ENCODE results near the gene GALNT16.

GALNT16 gene

DNA sequence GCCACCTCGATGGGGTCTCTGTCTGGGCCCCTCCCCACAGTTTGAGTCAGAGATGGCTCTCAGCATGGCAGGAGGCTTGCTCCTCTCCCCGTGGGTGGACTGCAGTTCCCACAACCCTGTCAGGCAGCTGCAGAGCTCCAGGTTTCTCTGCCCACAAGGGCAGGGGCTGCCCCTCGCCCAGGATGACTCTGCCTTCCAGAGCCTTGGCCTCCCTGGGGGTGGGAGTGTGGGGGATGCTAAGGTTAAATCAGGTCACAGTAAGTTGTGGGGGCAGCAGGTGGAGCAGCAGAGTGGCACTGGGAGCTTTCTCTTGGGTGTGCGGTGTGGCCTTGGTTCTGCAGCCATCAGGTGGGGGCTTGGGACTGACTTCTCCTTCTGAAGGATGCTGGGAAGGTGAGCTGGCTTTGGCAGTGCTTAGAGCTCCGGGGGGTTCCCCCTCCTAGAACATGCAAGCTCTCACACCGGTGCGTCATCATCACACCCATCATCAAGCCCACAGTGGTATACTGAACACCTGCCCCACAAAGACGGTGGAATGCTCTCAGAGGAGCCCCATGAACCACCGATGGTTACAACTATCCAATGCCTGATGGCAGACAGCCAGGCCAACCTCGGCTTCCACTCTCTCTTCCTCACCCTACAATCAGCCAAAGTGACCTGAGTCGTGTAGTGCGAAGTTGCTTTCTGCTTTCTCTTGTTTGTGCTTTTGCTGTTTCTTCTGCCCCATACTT is 98.4 kb downstream of the GALNT16 start:
- DNase-seq: no peak
- peaks cover 9% of the 10 kb centered on the region for H3K4me1 ChIP-seq (ENCODE audit: control insufficient read depth, insufficient read depth, low read length, poor library complexity, severe bottlenecking)
- no peaks in the 10 kb centered on the region for H3K36me3 ChIP-seq (ENCODE audit: control insufficient read depth, insufficient read depth, low read length)
- no peaks in the 10 kb centered on the region for H3K27me3 ChIP-seq (replicated peaks; ENCODE audit: control insufficient read depth, insufficient read depth, low read length, poor library complexity, severe bottlenecking)
- H3K27ac ChIP-seq (ENCODE audit: insufficient read depth, low read length, poor library complexity, severe bottlenecking): no peak overlapping the region
- no peaks in the 10 kb centered on the region for H3K9me3 ChIP-seq (ENCODE audit: control insufficient read depth, low read length)
- H3K4me3 ChIP-seq (ENCODE audit: insufficient read depth, low read depth, low read length, poor library complexity, severe bottlenecking): no peak overlapping the region

GRCh38 chr14:69358966-69359365 is 99.0 kb downstream of the GALNT16 start:
- Histone ChIP-seq H3K27ac (ENCODE audit: insufficient read depth, low read length, poor library complexity, severe bottlenecking) (no peak overlapping the region), H3K4me1 (ENCODE audit: control insufficient read depth, insufficient read depth, low read length, poor library complexity, severe bottlenecking) (peaks cover 8% of the 10 kb centered on the region), H3K9me3 (ENCODE audit: control insufficient read depth, low read length) (no peaks in the 10 kb centered on the region), H3K4me3 (ENCODE audit: insufficient read depth, low read depth, low read length, poor library complexity, severe bottlenecking) (no peak overlapping the region), H3K36me3 (ENCODE audit: control insufficient read depth, insufficient read depth, low read length) (no peaks in the 10 kb centered on the region), H3K27me3 (replicated peaks; ENCODE audit: control insufficient read depth, insufficient read depth, low read length, poor library complexity, severe bottlenecking) (no peaks in the 10 kb centered on the region)
- DNase-seq: no peak

GRCh38 chr14:69360438-69361108 is 100.6 kb downstream of the GALNT16 start:
- H3K9me3 ChIP-seq (ENCODE audit: control insufficient read depth, low read length): no peaks in the 10 kb centered on the region
- H3K27ac ChIP-seq (ENCODE audit: insufficient read depth, low read length, poor library complexity, severe bottlenecking): no peak overlapping the region
- no peak overlapping the region for H3K4me3 ChIP-seq (ENCODE audit: insufficient read depth, low read depth, low read length, poor library complexity, severe bottlenecking)
- H3K4me1 ChIP-seq (ENCODE audit: control insufficient read depth, insufficient read depth, low read length, poor library complexity, severe bottlenecking): no peaks in the 10 kb centered on the region
- no peak for DNase-seq
- no peaks in the 10 kb centered on the region for H3K27me3 ChIP-seq (replicated peaks; ENCODE audit: control insufficient read depth, insufficient read depth, low read length, poor library complexity, severe bottlenecking)
- H3K36me3 ChIP-seq (ENCODE audit: control insufficient read depth, insufficient read depth, low read length): no peaks in the 10 kb centered on the region

GRCh38 chr14:69363055-69363454 is 103.1 kb downstream of the GALNT16 start:
- no peak overlapping the region for H3K27ac ChIP-seq (ENCODE audit: insufficient read depth, low read length, poor library complexity, severe bottlenecking)
- no peaks in the 10 kb centered on the region for H3K9me3 ChIP-seq (ENCODE audit: control insufficient read depth, low read length)
- H3K36me3 ChIP-seq (ENCODE audit: control insufficient read depth, insufficient read depth, low read length): no peaks in the 10 kb centered on the region
- no peak for DNase-seq
- no peak overlapping the region for H3K4me3 ChIP-seq (ENCODE audit: insufficient read depth, low read depth, low read length, poor library complexity, severe bottlenecking)
- H3K27me3 ChIP-seq (replicated peaks; ENCODE audit: control insufficient read depth, insufficient read depth, low read length, poor library complexity, severe bottlenecking): no peaks in the 10 kb centered on the region
- H3K4me1 ChIP-seq (ENCODE audit: control insufficient read depth, insufficient read depth, low read length, poor library complexity, severe bottlenecking): no peaks in the 10 kb centered on the region

DNA sequence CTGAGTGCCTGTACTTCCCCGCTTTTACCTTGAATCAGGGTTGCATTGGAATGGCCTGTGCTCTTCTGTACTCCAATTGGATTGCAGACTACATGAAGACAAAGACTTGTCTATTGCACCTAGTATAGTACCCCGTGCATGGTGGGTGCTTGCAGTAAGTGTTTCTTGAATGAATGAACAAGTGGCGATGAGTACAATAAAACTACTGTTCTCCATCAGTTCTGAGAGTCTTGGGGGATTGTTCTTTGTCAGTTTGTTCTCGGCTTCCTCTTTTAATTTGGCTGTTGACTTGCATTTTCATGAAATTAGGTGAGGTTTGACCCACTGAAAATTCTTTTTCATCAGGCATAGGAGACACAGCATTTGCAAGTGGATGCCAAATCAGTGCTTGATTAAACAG is 104.0 kb downstream of the GALNT16 start:
- Histone ChIP-seq H3K4me3 (ENCODE audit: insufficient read depth, low read depth, low read length, poor library complexity, severe bottlenecking) (no peak overlapping the region), H3K27me3 (replicated peaks; ENCODE audit: control insufficient read depth, insufficient read depth, low read length, poor library complexity, severe bottlenecking) (no peaks in the 10 kb centered on the region), H3K9me3 (ENCODE audit: control insufficient read depth, low read length) (no peaks in the 10 kb centered on the region), H3K36me3 (ENCODE audit: control insufficient read depth, insufficient read depth, low read length) (no peaks in the 10 kb centered on the region), H3K4me1 (ENCODE audit: control insufficient read depth, insufficient read depth, low read length, poor library complexity, severe bottlenecking) (no peaks in the 10 kb centered on the region), H3K27ac (ENCODE audit: insufficient read depth, low read length, poor library complexity, severe bottlenecking) (no peak overlapping the region)
- DNase-seq: no peak

GRCh38 chr14:69364378-69364777 is 104.4 kb downstream of the GALNT16 start:
- DNase-seq: no peak
- Histone ChIP-seq H3K9me3 (ENCODE audit: control insufficient read depth, low read length) (no peaks in the 10 kb centered on the region), H3K27me3 (replicated peaks; ENCODE audit: control insufficient read depth, insufficient read depth, low read length, poor library complexity, severe bottlenecking) (no peaks in the 10 kb centered on the region), H3K4me3 (ENCODE audit: insufficient read depth, low read depth, low read length, poor library complexity, severe bottlenecking) (no peak overlapping the region), H3K4me1 (ENCODE audit: control insufficient read depth, insufficient read depth, low read length, poor library complexity, severe bottlenecking) (no peaks in the 10 kb centered on the region), H3K36me3 (ENCODE audit: control insufficient read depth, insufficient read depth, low read length) (no peaks in the 10 kb centered on the region), H3K27ac (ENCODE audit: insufficient read depth, low read length, poor library complexity, severe bottlenecking) (no peak overlapping the region)

GRCh38 chr14:69366069-69366468 is 106.1 kb downstream of the GALNT16 start:
- no peak for DNase-seq
- no peaks in the 10 kb centered on the region for H3K4me1 ChIP-seq (ENCODE audit: control insufficient read depth, insufficient read depth, low read length, poor library complexity, severe bottlenecking)

DNA sequence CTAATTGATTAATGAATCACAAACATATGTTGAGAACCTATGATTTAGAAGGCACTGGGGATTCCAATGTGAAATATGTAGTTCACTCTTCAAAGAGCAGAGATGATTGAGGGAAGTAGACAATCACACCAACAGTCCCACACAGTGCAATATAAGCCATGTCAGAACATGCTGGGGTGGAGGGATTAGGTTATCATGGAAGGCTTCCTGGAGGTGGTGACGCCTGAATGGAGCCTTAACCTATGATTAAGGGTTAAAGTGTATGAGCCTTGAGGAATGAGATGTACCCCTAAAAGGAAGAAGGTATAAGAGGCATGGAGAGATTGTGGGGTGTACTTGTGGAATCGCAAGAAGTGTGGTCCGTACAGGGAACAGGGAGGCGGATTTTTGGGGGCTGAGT is 106.8 kb downstream of the GALNT16 start:
- H3K9me3 ChIP-seq (ENCODE audit: control insufficient read depth, low read length): no peaks in the 10 kb centered on the region
- H3K27ac ChIP-seq (ENCODE audit: insufficient read depth, low read length, poor library complexity, severe bottlenecking): no peak overlapping the region
- no peak for DNase-seq

More at GRCh38 chr14:69366069-69366468, 106.1 kb downstream of the GALNT16 start:
- H3K27me3 ChIP-seq (replicated peaks; ENCODE audit: control insufficient read depth, insufficient read depth, low read length, poor library complexity, severe bottlenecking): no peaks in the 10 kb centered on the region
- H3K27ac ChIP-seq (ENCODE audit: insufficient read depth, low read length, poor library complexity, severe bottlenecking): no peak overlapping the region
- H3K4me3 ChIP-seq (ENCODE audit: insufficient read depth, low read depth, low read length, poor library complexity, severe bottlenecking): no peak overlapping the region
- H3K9me3 ChIP-seq (ENCODE audit: control insufficient read depth, low read length): no peaks in the 10 kb centered on the region
- H3K36me3 ChIP-seq (ENCODE audit: control insufficient read depth, insufficient read depth, low read length): no peaks in the 10 kb centered on the region

GRCh38 chr14:69368381-69368780 is 108.4 kb downstream of the GALNT16 start:
- Histone ChIP-seq H3K36me3 (ENCODE audit: control insufficient read depth, insufficient read depth, low read length) (no peaks in the 10 kb centered on the region), H3K4me3 (ENCODE audit: insufficient read depth, low read depth, low read length, poor library complexity, severe bottlenecking) (no peak overlapping the region), H3K27me3 (replicated peaks; ENCODE audit: control insufficient read depth, insufficient read depth, low read length, poor library complexity, severe bottlenecking) (no peaks in the 10 kb centered on the region), H3K4me1 (ENCODE audit: control insufficient read depth, insufficient read depth, low read length, poor library complexity, severe bottlenecking) (no peaks in the 10 kb centered on the region), H3K27ac (ENCODE audit: insufficient read depth, low read length, poor library complexity, severe bottlenecking) (no peak overlapping the region), H3K9me3 (ENCODE audit: control insufficient read depth, low read length) (no peaks in the 10 kb centered on the region)
- no peak for DNase-seq

More for the DNA sequence above, 106.8 kb downstream of the GALNT16 start:
- Histone ChIP-seq H3K36me3 (ENCODE audit: control insufficient read depth, insufficient read depth, low read length) (no peaks in the 10 kb centered on the region), H3K27me3 (replicated peaks; ENCODE audit: control insufficient read depth, insufficient read depth, low read length, poor library complexity, severe bottlenecking) (no peaks in the 10 kb centered on the region), H3K4me1 (ENCODE audit: control insufficient read depth, insufficient read depth, low read length, poor library complexity, severe bottlenecking) (no peaks in the 10 kb centered on the region), H3K4me3 (ENCODE audit: insufficient read depth, low read depth, low read length, poor library complexity, severe bottlenecking) (no peak overlapping the region)

GRCh38 chr14:69370061-69370460 is 110.1 kb downstream of the GALNT16 start:
- Histone ChIP-seq H3K4me3 (ENCODE audit: insufficient read depth, low read depth, low read length, poor library complexity, severe bottlenecking) (no peak overlapping the region), H3K36me3 (ENCODE audit: control insufficient read depth, insufficient read depth, low read length) (no peaks in the 10 kb centered on the region), H3K27me3 (replicated peaks; ENCODE audit: control insufficient read depth, insufficient read depth, low read length, poor library complexity, severe bottlenecking) (no peaks in the 10 kb centered on the region), H3K9me3 (ENCODE audit: control insufficient read depth, low read length) (no peaks in the 10 kb centered on the region), H3K4me1 (ENCODE audit: control insufficient read depth, insufficient read depth, low read length, poor library complexity, severe bottlenecking) (no peaks in the 10 kb centered on the region), H3K27ac (ENCODE audit: insufficient read depth, low read length, poor library complexity, severe bottlenecking) (no peak overlapping the region)
- no peak for DNase-seq

Measured in effector memory CD4-positive, alpha-beta T cell (primary cell).